GM19193 (cell line): ENCODE results near the gene FAM53B.

Source experiments
- POLR2A ChIP-seq: IDR thresholded peaks from 4 replicates; pipeline ENCODE4 v1.6.1; 2011; ENCODE audit not compliant: insufficient read depth, insufficient read length; ENCODE audit errors: extremely low read depth

FAM53B gene

DNA sequence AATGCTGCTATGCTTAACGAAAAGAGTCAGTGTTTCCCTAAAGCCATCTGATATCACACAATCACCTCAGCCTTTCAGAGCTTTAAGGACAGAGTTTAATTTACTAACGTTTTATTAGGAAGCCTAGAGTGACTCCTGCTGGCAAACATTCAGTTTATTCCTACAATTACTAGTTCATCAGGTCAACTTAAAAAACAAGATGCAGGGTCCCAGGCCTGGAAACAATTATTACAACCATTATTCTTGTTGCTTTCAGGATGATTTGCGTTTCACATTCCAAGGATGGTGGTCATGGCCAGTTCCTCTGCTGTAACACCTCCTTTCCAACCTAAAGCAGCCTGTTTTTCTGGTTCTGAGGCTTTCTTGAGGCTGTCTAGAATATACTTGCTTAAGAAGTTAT is 1.5 kb upstream of the FAM53B start:
- no peak for TF ChIP-seq POLR2A

DNA sequence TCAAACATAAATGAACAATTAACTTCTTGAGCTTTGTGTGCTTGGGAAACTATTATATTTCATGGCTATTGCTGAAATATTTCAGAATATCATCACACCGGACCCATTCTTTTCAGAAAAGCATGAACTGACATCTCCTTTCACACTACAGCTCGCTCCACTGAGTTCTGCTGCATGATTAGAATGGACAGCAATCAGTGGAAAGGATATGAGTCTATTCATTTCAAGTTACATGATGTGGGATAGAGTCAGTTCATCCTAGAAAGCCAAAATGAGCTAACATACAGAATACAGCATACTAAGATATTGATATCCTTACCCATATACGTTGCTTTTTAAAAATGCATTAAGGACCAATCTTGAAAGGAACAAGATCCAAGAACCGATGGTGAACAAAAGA is 1.1 kb upstream of the FAM53B start:
- no peak for TF ChIP-seq POLR2A

DNA sequence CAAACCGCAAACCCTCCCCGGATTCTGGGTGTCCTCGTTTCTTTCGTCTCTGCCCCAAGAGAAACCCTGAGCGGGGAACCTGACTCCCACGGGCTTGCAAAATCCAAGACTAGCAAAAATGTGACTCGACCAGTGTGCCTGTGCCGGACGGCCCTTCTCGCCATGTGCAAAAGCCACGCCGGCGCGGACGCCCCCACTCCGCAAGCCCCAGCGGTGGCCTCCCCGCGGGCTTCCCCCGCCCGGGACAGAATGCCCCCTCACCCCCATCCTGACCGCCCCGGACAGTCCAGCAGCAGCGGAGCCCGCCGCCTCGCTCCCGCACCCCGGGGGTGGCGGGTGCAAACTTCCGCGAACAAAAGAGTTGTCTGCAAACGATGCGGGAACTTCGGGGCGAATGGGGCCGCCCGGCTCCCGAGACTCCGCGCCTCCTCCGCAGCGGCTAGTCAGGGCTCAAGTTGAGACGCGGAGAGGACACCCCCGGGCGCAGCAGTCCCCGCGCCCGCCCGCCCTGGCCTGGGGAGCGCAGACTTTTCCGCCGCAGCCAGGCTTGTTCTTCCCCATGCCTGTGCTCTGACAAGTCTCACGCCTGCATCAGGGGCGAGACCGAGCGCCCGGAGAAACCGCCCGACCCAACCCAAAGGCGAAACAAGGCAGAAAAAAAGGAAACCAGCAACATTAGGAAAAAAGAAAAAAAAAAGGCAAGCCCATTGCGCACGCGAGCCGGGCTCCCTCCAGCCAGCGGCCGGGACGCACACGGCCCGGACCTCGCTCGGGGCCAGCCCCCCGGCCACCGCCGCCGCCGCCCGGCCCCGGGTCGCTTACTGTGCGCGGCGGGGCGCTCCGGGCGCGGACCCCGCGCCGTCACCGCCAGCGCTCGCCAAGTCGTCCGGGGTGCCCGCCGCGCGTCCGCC is 732 bp downstream of the FAM53B start:
- no peak for TF ChIP-seq POLR2A

DNA sequence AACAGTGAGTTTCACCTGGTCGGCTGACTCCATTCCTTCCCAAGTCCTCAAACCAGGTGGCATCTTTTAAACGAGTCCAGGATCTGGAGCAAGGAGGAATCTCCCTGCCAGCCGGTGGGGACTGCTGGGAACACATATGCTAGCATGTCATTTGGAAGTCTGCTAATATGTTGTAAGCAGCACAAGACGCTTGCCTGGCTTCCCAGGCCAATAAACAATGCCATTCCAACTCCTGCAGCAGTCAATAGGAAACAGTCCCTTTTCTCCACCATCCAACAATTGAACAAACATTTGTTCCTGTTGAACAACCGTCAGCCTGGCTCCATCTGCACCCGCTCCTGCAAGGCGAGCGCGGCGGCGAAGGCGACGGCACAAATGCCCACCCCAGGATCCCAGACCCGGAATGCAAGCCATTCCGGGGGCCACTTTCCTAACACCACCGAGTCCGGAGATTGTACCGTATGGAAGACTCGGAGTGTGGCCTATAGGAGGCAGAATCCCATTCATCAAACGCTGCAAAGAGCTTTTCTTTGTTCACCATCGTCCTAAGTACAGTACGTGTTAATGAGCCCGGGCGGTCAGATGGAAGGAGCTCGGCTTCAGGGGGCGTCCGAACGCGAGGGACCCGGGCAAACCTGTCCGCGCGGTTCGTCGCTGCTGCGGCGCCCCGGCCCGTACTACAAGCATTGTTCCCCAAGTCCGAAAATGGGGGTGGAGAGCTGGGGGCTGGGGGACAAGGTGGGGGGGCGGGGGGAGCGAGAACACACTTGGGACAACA is 1.6 kb downstream of the FAM53B start:
- no peak for TF ChIP-seq POLR2A

DNA sequence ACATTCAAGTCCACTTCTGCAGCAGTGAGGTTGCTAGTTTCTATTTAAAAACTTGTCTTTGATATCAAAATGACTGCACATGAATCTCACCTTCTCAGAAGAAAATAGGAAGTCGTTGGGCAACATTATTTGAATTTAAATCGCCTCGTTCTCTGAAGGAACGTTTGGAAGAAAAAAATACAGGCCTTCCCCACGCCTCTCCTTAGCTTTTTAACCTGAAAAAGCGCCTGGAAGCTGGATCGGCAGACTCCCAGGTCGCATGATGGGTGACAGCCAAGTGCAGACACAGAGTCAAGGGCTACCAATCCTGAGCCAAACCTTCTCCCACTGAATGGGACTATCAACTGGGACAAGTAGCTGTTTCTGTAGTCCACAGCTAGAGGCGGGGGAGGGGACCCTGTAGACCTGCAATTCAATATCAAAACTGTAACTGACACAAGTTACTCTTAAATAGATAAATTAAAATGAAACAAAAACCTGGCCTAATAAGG is 2.2 kb downstream of the FAM53B start:
- no peak for TF ChIP-seq POLR2A

DNA sequence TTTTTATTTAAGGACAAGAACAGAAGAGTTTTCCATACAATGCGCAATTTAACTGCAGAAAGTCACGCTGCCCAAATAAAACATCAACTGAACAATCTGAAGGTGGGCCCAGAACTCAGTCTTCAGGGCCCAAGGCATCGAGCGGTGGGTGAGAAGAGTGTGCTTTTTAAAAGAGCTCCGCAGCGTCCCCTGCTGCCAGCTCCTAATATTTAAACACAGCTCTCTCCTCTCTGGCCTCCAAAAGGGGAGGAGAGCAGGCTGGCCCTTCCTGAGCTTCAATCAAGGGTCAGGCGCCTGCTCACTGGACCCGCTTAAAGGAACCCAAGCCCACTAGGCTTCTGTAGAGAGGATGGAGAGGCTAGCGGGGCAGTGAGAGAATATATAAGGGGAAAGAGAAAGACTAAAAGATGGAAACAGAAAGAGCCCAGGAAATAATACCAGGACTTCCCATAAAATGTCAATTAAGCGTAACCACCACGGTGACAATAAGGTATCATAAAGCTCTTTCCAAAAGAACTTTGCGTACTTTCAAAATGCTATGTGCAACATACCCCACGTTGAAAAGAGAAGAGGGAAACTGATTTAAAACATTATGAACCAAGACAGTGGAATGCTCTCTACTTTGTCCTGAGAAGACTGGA is 2.8 kb downstream of the FAM53B start:
- TF ChIP-seq POLR2A = no peak

DNA sequence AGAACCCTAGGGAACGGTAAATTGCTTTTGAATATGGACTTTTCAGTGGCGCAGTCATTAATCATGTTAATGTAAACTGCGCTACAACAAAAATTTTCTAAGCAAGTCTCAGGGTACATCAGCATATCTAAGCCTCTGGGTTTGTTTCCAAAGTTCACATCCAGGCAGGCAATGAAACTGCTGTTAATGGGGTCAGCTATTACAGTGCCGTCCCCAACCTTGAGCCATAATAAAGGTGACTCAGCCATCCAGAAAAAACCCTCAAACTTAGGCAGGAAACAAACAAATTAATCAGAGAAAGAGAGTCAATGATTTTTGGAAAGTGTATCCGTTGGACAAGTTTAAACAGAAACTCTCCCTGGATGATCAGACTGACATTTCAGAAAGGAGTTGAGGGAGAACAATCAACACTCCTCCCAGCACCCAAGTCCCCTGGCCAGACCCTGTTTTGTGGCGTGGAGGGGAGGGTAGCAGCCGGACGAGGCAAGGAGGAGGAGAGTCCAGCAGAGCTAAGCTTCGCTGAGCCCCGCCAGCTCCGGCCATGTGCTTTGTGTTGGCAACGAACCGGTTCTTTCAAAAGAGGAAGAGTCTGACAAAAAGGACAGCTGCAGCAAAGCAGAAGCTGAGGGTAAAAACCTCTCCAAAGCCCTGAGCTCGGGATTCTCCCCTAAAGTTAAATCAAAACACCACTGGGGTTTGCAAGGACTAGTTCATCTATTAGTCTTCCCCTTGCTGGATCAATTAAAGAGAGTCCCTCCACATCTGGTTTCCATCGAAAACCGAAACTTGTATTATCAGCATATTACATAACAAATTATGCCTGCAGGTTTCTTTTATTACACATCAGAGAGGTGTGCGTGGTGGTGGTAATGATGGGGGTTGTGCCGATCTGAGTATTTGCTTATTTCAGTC is 3.6 kb downstream of the FAM53B start:
- no peak for TF ChIP-seq POLR2A

DNA sequence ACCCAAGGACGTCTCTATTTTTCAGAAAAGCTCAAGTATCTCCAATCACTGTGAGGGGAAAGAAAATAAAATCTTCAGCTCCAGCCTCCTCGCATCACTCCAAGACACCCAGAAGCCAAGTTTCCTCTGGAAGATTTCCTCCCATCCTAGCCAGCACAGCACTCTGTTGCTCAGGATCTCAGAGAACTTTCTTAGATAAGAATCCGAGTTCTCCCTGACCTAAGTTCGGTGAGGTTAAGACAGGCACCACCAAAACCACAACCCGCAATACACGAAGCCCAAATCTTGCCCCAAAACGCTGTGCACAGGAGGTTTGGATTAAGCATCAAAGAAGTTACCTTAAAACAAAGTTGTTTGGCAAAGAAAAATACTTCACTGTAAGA is 4.2 kb downstream of the FAM53B start:
- no peak for TF ChIP-seq POLR2A

DNA sequence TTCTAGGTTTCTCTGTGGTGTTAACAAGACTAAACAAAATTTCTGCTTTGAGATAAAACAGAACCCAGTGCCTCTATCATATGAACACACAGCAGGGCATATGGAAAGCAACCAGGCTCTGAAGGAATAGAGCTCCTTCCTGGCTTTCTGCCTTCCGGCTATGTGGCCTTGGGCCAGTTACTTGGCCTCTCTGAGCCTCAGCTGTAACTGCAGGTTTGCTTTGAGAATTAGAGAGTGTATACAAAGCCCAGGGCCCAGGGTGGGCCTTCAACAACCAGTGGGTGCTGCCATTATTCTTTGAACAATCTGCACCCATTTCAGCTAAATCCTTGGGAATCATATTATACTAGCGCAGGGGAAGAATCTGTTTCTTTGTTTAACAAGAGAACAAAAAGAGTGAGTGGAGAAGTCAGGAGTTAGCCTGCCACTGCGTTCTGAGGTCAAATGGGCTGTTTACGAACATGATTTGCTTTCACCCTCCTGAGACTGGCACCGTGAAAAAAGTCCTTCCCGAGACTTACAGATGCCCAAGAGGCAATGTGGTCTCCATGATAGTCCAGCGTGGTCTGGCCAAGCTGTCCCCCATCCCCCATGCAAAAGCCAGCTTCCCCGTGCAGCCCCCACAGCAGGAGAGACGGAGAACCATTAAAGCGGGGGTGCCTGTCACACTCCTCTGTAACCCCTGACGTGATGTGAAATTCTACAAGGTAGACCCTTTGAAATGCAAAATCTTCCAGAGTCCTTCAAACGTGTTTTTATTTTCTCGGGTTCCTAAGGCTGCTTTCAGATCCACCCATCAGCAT is 4.9 kb downstream of the FAM53B start:
- TF ChIP-seq POLR2A = no peak

DNA sequence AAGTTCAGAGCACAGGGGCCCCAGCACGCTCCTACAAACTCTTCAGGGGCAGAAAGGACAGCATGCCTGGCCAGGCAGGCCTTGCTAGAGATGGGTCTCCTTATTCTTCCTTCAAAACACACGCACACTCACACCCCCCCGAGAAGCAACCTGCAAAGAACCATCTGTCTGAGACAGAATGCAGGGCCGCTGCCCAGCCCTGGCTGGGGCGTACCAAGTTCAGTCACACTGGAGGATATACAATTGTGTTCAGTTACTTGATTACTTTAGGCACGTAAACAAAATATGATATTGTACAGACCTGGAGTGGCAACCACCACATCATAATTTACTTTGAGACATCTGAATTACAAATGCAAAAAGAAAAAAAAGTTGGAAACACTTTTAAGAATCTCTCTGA is 5.7 kb downstream of the FAM53B start:
- no peak for TF ChIP-seq POLR2A

DNA sequence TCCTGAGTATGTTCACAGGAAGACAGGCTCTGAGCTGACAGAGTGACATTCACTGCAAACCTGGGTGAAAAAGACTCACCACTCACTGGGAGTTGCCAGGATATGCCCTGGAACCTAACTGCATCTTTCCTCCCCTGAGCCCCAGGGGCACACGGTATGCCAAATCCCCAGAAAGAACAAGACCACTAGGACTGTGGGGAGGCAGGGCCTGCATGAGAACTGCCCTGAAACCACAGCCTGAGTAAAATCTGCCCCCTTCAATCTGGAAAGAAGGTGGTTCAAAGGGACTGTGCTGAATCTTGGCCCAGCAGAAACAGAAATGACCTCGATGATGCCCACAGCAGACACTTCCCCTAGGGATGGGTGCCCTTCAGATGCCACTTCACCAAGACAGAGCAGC is 6.5 kb downstream of the FAM53B start:
- TF ChIP-seq POLR2A = no peak

DNA sequence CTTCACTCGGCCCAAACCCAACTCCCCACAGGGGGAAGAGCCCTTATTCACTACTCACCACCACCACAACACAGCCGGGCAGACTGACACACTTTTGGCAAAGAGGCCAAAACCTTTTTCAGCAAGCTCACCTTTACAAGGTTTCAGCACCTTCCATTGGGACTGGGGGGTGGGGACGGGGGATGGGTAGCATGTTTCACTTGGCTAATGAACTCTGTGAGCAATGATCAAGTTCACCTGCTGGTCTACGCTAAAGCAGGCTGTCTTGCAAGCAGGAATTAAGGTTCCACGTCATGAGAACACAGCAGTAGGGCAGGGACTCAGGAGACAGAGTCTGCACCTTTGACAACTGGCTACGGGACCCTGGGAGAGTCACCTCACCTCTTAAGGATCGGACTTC is 7.0 kb downstream of the FAM53B start:
- no peak for TF ChIP-seq POLR2A

DNA sequence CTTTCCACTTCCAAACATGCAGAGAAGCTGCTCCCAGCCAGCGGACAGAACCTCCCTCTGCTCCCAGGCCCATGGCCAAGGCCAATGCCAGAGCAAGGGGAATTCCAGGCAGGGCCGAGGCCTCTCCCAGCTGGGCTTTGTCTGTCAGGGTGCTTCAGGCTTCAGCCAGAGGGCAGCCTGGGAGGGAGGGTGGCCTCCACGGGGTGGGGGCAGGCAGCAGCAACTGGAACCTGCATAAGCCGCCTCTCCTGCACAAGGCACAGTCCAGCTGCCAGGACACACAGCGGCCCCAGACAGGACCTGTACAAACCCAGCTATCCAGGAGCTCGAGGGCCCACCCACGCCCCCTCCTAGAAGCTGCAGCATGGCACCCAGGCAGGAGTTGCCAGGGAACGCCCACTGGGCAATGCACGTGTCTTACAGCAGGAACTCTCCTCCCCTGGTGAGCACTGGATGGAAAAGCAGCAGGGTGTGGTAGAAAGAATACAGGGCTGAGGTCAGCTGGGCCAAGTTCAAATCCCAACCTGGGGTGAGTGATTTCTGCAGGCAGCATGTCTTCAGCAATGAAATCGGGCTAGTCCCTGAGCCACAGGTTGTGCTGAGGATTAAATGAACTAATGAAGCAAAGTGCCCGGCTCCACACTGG is 7.6 kb downstream of the FAM53B start:
- TF ChIP-seq POLR2A = no peak
